EL (cell line): ENCODE data around the gene TM7SF2.
"Not testable (repeated sequence)": the region's sequence is repeated elsewhere in the genome, so short reads cannot be mapped to it uniquely, and the experiment has no call there.

Experiments
- DNase-seq: peaks from one replicate; pipeline ENCODE4 v3.0.0-alpha.2; 2016

TM7SF2 gene

DNA sequence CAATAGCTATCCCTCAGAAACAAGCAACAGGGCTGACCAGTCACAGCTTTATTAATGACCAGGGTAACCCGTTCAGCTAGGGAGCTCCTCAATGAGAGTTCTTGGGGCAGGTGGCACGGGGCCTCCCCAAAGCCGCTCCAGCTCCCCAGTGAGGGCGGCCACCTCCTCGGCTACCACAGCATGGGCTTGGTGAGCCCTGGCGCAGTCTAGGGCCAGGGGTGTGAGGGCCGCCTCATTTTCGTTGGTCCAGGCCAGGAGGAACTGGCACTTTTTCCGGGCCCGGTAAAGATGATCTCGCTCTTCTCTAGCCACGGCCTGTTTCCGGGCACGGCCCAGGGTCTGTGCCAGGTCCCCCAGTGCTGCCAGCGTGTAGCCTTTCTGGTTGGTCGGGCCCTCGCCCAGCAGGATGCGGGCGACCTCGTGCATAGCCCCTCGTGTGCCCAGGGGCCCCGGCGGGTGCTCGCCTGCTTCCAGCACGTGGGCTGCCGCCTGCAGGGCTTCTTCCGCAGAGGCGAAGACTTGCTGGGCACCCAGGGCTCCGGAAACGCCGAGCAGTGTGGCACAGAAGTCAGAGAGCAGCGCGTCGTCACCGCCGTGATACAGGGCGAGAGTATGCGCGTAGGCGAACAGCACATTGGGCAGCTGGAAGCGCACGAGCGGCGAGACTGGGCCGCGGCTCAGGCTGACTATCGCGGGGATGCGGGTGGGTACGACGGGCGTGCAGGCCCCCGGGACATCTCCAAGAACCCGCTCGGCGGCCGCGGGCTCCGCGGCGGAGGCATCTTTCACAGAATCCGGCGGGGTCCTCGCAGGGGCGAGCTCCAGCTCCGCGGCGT is 4.9 kb downstream of the TM7SF2 start:
- peak; percentile 61 for DNase-seq

DNA sequence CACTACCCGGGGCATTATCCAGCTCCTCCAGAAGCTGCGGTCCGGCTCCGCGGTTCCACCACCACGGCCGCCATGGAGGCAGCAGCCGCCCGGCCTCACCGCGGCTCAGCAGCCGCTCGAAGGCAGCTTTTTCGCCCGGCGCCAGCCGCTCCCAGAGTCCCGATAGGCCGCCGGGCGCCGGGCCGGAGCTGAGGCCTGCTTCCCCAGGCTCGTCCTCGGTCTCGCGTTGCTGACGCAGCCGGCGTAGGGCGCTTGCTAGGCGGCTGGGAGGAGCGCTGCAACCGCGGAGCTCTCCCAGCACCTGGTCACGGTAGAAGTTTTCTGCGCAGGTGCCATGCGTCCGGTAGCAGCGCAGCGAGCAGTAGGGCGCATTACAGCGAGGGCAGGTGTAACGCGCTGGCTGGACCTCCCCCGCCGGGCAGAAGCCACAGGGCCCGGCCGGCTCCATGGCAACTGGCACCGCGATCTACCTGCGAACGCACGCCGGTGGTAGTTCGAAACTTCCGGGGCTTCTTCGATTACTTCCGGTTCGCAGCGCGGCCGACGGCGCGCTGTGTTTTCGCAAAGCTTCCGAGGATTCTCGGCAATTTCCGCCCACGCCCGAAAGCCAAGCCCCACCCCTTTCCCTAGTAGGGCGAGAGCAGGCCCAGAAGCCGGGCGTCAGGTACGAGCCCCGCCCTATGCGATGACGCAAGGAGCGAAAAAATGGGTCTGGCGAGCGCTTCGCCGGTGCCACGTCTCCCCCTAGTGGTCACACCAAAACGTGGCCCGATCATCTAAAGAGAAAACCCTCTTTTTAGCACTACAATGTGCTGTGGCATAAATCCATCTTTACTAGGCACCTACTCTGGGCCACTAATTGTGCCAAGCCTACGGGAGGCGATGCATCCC is 5.8 kb downstream of the TM7SF2 start, which contains the start of gene ZNHIT2:
TSS of gene ZNHIT2 (minus strand) at position 496 of the 891 bp plus-strand sequence. CDS start at position 448, 48 bp downstream.
- peak; percentile 98 for DNase-seq

DNA sequence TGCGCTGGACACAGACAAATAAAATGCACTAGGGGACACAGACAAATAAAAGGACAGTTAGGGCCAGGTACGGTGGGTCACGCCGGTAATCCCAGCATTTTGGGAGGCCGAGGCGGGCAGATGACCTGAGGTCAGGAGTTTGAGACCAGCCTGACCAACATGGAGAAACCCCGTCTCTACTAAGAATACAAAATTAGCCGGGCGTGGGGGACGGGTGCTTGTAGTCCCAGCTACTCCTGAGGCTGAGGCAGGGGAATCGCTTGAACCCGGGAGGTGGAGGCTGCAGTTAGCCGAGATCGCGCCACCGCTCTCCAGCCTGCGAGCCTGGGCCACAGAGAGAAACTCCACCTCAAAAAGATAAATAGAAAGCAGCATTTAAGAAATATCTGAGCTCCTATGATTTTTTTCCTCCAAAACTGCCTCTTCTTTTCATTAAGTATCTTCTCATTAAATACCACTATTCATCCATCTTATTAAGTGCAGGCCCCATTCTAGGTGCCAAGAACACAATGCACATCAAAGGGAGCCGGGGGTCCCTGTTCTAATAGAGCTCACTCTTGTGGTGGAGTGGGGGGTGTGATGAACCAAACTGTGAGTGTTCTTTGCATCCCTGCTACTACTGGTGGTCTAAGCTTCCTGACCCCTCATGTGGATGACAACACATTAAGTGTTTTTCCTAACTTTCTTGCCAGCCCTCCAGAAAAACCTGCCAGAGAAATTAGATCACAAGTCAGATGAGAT is 6.6 kb downstream of the TM7SF2 start:
- no peak for DNase-seq

DNA sequence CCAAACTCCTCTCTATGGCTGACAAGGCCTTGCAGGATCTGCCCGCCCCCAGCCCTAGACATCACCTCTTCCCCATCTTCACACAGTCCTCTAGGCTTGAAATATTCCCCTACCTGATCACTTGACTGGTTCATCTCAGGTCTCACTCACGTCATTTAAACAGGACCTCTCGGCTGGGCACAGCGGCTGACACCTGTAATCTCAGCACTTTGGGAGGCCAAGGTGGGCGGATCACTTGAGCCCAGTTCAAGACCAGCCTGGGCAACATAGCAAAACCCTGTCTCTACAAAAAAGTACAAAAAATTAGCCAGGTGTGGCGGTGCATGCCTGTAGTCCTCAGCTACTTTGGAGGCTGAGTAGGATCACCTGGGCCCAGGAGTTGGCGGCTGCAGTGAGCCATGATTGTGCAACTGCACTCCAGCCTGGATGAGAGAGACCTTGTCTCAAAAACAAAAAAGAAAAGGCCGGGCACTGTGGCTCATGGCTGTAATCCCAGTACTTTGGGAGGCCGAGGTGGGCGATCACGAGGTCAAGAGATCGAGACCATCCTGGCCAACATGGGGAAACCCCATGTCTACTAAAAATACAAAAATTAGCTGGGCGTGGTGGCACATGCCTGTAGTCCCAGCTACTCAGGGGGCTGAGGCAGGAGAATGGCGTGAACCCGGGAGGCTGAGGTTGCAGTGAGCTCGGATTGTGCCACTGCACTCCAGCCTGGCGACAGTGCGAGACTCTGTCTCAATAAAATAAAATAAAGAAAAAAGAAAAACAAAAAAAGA is 7.4 kb downstream of the TM7SF2 start:
- not testable (repeated sequence) for DNase-seq

DNA sequence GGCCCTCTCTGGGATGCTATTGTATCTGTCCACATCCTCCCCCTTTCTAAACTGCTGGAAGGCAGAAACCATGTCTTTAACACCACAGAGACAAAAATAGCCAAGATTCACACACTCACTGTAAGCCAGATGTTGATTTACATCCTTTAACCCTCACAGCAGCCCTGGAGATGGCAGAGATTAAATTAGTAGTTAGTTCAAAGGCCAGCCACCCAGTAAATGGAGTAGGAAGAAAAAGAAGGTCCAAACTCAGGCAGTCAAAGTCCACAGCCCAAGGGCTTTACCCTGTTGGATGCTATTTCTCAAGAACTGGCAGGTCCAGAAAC is 8.0 kb downstream of the TM7SF2 start:
- no peak for DNase-seq

DNA sequence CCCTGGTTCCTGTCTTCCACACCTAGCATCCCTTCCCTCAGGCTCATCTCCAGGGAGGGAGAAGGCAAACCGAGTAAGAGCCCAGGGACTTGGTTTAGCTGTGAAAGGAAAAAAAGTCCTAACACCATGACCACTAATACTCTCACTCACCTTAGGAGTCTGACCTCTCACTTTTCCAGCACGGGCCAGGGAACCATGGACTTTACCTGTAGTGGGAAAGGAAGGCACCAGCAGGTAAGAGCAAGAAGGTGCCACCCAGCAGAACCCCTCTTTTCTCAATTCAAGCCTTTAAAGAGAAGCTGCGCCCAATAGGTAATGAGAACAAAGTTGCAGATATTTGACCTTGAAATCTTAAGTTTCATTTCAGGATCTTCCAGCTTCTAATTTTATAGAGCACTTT is 9.2 kb downstream of the TM7SF2 start:
- DNase-seq = no peak

DNA sequence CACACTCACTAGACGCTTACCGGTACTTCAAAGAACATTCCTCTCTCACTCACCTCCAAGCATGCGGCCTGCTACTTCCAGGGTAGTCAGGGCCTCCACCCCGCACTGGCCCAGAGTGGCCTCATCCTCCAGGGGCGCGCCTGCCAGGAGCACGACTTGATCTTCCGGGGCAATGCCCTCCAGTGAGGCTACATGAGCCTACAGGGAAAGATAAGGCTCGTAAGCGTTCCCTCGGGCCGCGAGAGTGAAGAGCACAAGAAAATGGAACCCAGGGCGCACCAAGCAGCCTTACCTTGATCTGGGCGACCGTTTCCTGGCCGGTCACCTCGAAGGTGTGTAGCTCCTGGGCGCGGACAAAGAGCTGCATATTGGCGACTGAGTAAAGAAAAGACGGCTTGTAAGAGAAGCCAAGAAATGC is 9.8 kb downstream of the TM7SF2 start:
- DNase-seq = no peak

DNA sequence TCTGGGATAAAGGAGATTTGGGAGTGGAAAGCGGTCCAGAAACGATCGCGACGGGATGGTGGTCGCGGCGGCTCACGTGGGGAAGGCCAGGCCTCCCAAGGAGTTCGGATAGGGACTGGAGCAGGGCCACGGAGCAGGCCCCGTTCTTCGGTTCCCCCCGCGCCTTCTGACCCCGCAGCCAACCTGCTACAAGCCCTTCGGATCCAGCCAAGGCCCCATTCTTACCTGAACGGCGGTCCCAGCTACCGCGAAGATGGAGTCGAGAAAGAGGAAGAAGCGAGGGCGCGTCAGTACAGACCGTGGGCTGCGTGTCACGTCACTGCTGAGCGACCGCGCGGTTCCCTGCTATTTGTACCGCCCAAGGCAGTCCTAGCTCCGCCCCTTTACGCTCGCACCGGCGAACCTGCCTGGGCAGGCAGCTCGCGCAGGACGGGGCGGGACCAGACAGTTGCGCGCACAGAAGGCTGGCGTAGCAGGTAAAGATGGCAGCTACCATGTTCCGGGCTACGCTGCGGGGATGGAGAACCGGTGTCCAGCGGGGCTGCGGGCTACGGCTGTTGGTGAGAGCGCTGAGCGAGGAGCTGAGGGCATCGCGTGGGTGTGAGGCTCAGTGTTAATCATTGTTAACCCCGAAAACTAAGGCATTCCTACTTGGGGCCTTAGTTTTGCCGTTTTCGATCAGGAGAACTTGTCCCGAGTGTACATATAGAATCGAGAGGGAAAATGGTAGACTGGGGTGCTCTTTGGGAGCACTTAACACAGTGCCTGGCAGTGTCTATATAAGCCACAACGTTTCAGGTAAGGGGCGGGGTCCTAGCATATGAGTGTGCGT is 10.4 kb downstream of the TM7SF2 start, which contains the start of the genes FAU and MRPL49:
TSS of gene FAU (minus strand) at position 270 of the 832 bp plus-strand sequence. CDS start 321 bp downstream, outside the sequence.
TSS of gene MRPL49 (plus strand) at position 457 of the 832 bp plus-strand sequence. CDS start at position 483, 26 bp downstream.
- DNase-seq = peak; percentile 97

DNA sequence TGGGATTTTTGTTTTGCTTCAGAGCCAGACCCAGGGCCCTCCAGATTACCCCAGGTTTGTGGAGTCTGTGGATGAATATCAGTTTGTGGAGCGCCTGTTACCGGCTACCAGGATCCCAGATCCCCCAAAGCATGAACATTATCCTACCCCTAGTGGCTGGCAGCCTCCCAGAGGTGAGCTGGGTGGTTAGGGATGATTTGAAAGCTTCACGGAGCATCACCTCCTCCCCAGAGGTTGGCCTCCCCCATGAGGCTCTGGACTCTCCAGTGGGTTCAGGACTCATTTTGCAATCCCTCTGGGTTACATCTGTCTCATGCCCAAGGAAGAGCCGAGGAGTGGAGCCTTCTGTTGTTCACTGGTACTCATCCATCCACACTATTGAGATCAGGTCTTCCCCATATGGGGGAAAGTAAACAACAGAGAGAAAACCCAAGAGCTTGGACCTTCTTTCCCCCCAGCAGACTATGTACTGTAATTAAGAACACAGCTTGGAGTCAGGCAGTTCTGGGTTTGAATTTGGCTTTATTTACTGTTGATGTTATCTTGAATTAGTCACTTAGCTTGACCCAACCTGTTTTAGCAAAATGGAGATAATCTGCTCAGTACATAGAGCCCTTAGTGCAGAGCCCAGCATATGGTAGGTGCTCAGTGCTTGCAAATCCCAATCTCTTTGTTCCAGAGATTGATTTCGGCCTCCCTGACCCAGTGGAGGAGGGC is 13.0 kb downstream of the TM7SF2 start:
- no peak for DNase-seq

DNA sequence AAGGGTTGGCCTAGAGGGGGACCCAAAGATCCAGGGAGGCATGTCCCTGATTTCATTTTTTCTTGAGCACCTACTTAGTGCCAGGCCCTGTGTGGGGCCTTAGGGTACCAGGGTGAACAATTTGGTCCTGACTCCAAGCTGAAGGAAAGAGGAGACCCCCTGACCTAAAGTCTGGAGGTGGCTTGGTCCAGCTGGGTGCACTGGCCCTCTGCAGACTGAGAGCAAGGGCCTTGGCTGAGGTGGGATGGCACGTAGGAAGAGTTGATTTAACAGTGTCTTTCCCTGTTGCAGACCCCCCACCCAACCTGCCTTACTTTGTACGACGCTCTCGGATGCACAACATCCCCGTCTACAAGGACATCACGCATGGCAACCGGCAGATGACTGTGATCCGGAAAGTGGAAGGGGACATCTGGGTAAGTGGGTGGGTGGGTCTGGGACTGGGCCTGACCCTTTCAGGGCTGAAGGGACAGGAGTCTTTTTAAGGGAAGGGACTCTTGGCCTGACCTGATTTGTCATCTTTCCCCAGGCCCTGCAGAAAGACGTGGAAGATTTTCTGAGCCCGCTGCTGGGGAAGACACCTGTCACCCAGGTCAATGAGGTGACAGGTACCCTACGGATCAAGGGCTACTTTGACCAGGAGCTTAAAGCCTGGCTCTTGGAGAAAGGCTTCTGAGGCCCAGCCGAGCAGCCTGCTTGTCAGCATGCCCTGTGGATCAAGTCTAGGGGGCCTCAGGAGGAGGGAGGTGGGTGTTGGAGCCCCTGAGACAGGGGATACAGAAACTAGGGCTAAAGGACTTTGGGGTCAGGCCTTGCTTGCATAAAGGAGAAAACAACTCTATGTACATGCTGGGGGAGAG is 13.8 kb downstream of the TM7SF2 start:
- no peak for DNase-seq

DNA sequence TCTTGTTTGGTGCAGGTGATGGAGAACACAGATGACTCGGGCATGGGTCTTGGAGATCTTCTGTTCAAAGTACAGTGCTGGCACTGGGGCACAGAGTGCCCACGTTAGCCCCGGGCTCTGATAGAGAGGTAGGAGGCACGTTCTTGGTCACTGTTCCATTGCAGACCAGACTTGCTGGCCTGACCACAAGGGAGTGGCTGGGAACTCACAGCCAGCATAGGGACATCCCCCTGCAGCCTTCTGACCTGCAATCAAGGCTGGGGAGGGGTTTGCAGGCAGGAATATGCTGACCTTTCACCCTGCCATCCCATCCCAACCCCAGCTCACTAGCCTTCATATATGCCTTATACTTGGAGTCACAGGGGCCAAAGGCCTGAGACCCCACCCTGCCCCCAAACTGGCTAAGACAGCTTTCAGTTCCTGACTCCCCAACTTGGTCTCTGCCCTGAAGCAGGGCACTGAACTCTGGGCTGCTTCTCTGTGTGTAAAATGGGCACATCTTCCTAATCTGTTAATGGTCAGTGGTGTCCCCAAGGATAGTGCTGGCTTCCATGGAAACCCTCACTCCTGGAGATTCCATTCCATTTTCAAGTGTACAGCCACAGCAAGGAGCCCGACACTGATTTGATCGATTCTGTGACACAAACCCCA is 15.1 kb downstream of the TM7SF2 start:
- no peak for DNase-seq

DNA sequence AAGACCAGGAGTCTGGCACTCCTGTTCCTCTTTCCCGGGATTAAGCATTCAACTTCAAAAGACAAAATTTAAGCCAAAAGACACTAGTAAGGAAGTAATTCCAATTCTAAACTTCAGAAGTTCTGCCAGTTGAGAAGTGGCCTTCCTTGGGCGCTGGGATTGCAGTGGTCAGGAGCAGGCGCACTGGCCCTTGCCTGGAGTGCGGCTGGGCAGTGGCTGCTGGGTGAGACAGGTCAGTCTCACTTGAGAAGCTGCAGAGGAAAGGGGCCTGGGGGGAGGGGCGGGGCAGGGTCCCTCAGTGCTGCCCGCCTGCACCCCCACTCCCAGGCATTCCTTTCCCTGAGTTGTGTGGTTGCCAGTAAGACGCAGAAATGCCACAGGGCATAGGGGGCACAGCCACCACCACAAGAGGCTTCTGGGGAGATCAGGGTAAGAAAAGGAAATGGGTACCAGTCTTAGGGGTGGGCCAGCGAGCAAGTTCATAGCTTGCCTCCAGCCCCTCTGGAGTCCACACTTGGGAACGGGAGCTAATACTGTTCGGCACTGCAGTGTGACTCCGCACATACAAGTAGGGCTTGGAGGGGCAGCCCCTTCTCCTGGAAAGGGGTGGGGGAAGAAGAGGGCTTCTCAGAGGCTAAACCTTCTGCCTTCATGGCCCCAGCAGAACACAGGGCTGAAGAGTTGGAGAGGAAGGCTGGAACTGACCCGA is 16.0 kb downstream of the TM7SF2 start:
- DNase-seq = no peak

DNA sequence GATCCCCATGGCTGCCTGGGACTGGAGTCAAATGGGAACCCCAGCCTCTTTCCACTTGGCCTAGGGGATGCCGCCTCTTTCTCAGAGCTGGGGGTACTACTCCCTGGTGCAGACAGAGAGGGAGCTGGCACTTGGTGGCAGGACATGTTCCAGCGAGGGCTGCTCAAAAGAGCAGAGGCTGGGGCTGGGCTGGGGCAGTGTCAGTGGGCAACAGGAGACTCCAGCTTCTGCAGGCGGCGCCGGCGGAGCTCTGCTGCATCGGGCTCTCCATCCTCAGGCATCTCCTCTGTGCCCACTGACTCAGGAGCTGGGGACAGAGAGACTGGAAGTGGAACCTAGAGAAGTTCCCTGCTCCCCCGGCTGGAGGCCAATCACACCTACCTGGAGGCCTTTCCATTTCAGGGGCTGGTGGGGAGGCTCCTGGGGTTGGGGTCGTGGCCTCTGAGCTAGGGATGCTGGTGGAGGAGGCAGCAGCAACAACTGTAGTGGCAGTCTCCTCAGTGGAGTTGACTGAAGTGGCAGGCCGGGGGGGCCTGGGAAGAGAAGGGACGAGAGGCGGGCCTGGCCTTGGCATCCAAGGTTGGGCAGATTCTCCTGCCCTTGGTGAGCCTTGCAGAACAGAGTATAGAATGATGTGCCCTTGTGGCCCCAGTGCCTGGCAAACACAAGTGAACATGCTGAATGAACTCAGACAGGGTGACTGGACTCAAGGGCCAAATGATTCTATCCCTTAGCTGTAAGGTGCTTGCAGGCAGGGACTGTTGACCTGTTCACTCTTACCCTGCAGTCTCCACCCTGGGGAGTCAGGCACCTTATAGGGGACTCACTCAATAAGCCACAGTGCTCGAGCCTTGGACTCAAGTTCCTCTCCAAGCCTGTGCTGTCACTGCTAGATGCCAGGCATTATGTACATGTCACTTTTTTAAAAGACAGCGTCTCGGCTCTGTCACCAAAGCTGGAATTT is 16.8 kb downstream of the TM7SF2 start:
- no peak for DNase-seq

DNA sequence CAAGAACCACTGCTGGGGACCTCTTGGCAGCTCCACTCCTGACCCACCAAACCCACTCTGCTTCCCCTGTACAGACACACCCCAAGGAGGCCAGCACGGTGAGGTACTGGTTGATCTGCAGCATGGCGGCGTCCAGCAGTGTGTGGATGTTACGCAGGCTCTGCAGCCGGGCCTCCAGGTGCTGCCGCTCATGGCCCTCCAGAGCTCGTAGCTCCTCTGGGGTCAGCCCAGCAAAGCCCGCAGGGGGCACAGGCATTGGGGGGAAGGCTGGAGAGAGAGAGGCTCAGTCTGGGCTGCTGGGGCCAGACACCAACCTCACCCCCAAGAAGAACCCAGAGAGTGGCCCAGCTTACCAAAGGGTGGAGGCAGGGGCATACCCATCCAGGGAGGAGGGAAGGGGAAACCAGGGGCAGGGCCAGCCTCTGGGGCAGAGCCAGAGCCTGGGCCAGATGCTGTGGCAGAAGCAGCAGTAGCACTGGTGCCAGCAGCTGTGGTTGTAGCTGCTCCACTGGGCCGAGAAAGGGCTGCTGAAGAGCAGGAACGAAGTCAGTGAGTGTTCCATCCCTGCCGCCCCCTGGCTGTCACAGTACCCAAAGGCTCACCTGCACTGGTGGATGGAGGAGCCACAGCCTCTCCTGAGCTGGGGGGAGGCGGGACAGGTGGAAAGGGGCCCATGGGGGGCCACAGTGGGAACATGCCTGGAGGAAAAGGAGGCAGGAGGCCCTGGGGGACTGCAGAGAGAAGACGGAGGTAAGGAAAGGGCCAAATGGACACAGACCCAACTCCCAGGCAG is 18.2 kb downstream of the TM7SF2 start:
- DNase-seq = no peak

DNA sequence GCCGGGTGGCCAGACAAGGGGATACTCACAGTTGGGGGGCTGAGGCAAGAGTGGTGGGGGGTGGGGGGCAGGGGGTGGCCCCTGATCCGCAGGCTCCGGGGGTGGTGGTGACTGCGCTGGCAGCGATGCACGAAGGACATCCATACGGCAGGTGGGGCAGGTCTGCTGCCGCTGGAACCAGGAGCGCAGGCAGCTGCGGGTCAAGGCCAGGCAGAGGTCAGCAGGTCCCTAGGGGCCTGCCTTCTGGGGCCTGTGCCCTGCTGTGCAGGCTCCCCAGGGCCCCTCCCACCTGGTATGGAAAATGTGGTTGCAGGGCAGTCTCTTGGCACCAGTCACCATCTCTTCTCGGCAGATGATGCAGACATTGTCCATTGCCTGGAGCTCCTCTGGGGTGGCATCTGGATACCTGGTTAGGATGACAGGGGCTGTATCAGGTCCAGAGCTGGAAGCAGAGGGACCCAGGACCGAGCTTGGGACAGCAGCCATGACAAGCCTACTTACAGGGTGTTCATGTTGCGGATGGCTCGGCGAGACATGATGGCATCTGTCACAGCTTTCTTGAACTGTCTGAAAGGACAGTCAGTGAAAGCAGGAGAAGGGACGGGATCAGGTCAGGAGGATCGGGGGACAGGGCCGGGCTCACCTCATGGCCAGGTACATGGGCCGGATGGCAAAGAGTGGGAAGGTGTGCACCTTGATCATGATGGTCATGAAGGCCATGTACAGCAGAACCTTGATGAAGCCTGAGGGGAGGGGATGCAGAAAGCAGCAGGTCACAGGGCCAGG is 19.2 kb downstream of the TM7SF2 start:
- DNase-seq = no peak
